C4-2B (cell line): Measurements from ENCODE around the gene SELENOO.

Source experiments
- ZFX ChIP-seq: fragments of 450-650 bp; IDR thresholded peaks from 2 replicates; pipeline ENCODE4 v1.6.1; 2017
- TF ChIP-seq, protein P1 (sequence below): fragments of 450-650 bp; conservative IDR thresholded peaks from 2 replicates; pipeline ENCODE4 v1.5.1; 2017; ENCODE audit warnings: mild to moderate bottlenecking

DNA sequence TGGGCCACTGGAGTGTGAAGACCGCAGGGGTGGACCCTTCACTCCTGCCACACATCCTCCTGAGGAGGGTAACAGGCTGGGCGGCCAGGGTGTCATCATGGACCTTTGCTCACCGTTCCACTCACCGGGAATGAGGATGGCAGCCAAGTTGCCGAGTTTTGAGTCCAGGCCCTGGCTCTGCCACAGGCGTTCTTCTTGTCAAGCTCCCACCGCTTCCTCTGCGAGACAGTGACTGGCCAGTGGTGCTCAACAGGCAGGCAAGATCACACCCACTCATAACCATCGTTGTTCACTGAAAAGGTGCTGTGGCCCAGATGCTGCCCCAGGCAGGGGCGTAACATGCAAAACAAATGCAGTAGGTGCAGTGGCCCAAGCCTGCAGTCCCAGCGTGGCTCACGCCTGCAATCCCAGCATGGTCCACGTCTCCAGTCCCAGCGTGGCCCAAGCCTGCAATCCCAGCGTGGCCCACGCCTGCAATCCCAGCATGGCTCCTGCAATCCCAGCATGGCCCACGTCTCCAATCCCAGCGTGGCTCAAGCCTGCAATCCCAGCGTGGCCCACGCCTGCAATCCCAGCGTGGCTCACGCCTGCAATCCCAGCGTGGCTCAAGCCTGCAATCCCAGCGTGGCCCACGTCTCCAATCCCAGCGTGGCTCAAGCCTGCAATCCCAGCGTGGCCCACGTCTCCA lies 35.2 kb upstream of the SELENOO start:
- TF ChIP-seq, protein P1, sequence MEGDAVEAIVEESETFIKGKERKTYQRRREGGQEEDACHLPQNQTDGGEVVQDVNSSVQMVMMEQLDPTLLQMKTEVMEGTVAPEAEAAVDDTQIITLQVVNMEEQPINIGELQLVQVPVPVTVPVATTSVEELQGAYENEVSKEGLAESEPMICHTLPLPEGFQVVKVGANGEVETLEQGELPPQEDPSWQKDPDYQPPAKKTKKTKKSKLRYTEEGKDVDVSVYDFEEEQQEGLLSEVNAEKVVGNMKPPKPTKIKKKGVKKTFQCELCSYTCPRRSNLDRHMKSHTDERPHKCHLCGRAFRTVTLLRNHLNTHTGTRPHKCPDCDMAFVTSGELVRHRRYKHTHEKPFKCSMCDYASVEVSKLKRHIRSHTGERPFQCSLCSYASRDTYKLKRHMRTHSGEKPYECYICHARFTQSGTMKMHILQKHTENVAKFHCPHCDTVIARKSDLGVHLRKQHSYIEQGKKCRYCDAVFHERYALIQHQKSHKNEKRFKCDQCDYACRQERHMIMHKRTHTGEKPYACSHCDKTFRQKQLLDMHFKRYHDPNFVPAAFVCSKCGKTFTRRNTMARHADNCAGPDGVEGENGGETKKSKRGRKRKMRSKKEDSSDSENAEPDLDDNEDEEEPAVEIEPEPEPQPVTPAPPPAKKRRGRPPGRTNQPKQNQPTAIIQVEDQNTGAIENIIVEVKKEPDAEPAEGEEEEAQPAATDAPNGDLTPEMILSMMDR, result no peak
- TF ChIP-seq ZFX, result no peak
